ENCODE data around the gene LSS.

DNA sequence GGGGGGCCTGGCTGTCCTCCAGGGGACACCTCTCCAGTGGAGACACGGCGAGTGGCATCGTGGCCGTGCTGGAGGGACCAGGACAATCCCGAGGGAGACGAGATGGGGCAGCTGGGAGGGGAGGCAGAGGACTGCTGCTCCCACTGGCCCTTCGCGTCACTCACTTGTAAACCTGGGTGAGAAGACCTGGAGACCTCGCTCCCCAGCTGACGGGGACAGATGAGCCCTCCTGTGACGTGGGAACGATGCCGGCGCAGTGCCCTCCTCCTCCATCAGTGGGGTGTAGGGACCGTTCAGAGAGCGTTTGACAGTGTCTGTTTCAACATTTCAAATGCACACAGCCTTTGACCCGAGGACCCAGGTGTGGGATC, 48.9 kb downstream of the LSS start:
- TF ChIP-seq POLR2A (IDR thresholded peaks at IDR 0.05; ENCODE audit: extremely low read depth, insufficient read length) (no peak), MYC (IDR thresholded peaks at IDR 0.05; ENCODE audit: low read depth, low read length) (no peak)
- TF ChIP-seq, protein P1, sequence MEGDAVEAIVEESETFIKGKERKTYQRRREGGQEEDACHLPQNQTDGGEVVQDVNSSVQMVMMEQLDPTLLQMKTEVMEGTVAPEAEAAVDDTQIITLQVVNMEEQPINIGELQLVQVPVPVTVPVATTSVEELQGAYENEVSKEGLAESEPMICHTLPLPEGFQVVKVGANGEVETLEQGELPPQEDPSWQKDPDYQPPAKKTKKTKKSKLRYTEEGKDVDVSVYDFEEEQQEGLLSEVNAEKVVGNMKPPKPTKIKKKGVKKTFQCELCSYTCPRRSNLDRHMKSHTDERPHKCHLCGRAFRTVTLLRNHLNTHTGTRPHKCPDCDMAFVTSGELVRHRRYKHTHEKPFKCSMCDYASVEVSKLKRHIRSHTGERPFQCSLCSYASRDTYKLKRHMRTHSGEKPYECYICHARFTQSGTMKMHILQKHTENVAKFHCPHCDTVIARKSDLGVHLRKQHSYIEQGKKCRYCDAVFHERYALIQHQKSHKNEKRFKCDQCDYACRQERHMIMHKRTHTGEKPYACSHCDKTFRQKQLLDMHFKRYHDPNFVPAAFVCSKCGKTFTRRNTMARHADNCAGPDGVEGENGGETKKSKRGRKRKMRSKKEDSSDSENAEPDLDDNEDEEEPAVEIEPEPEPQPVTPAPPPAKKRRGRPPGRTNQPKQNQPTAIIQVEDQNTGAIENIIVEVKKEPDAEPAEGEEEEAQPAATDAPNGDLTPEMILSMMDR (IDR thresholded peaks at IDR 0.05; ENCODE audit: low read depth, low read length), result no peak
- TF ChIP-seq, protein P2, sequence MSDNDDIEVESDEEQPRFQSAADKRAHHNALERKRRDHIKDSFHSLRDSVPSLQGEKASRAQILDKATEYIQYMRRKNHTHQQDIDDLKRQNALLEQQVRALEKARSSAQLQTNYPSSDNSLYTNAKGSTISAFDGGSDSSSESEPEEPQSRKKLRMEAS (IDR thresholded peaks at IDR 0.05; ENCODE audit: low read depth, low read length), result no peak

Measured in NB4 (cell line).